AG04449 (cell line): ENCODE measurements around the gene PIP5K1C.

Experiments
- CTCF ChIA-PET: fragments of 350-600 bp; formaldehyde crosslinking; extraction: SDS; loops from one replicate; lab custom pipeline; 2021; ENCODE audit warnings: antibody characterized with exemption; lab: Yijun Ruan, JAX
- POLR2A ChIA-PET: fragments of 400-600, 350-600 bp; formaldehyde crosslinking; extraction: SDS; loops from one replicate; lab custom pipeline; 2020; ENCODE audit warnings: antibody characterized with exemption, inconsistent platforms; lab: Yijun Ruan, JAX
- DNase-seq: peaks from one replicate; pipeline ENCODE4 v3.0.0-alpha.2; 2010; ENCODE audit warnings: low read depth, low spot score
- H3K4me3 ChIP-seq: 2 replicates; pipeline ENCODE4 v1.5.1; 2011; ENCODE audit warnings: low read depth, mild to moderate bottlenecking, control low read depth, low read length
- TF ChIP-seq, protein P1 (sequence below): IDR thresholded peaks from one replicate; pipeline ENCODE4 v1.5.1; 2011; ENCODE audit warnings: mild to moderate bottlenecking, moderate library complexity, low read length, control low read depth, inconsistent platforms; ENCODE audit not compliant: insufficient read depth; ENCODE audit errors: missing control alignments

PIP5K1C gene

DNA sequence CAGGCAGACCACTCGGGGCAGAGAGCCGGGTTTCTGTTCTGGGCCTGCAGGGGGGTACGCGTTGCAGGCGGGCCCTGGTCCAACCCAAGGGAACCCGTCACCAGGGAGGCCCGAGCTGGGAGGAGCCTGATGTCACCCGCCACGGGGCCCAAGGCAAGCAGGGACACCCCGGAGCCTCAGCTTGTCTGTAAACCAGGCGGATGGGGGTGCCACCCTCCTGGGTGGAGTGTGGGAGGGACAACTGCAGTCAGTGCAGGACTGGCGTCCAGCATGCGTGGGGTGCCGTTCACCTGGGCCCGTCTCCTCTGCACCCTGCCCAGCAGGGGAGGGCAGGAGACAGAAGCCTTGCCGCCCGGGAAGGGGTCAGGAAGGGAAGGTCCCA lies 80.6 kb downstream of the PIP5K1C start:
- POLR2A ChIA-PET: no interaction called here
- TF ChIP-seq, protein P1, sequence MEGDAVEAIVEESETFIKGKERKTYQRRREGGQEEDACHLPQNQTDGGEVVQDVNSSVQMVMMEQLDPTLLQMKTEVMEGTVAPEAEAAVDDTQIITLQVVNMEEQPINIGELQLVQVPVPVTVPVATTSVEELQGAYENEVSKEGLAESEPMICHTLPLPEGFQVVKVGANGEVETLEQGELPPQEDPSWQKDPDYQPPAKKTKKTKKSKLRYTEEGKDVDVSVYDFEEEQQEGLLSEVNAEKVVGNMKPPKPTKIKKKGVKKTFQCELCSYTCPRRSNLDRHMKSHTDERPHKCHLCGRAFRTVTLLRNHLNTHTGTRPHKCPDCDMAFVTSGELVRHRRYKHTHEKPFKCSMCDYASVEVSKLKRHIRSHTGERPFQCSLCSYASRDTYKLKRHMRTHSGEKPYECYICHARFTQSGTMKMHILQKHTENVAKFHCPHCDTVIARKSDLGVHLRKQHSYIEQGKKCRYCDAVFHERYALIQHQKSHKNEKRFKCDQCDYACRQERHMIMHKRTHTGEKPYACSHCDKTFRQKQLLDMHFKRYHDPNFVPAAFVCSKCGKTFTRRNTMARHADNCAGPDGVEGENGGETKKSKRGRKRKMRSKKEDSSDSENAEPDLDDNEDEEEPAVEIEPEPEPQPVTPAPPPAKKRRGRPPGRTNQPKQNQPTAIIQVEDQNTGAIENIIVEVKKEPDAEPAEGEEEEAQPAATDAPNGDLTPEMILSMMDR: no peak
- CTCF ChIA-PET: interaction anchor here (1.2 to 7.1 kb wide), 6 partner anchors 11 to 74 kb away, joined by 3 to 54 read pairs (median 6); partner anchors contain the start of gene GIPC3
- no peak overlapping the region for H3K4me3 ChIP-seq
- no peak for DNase-seq

DNA sequence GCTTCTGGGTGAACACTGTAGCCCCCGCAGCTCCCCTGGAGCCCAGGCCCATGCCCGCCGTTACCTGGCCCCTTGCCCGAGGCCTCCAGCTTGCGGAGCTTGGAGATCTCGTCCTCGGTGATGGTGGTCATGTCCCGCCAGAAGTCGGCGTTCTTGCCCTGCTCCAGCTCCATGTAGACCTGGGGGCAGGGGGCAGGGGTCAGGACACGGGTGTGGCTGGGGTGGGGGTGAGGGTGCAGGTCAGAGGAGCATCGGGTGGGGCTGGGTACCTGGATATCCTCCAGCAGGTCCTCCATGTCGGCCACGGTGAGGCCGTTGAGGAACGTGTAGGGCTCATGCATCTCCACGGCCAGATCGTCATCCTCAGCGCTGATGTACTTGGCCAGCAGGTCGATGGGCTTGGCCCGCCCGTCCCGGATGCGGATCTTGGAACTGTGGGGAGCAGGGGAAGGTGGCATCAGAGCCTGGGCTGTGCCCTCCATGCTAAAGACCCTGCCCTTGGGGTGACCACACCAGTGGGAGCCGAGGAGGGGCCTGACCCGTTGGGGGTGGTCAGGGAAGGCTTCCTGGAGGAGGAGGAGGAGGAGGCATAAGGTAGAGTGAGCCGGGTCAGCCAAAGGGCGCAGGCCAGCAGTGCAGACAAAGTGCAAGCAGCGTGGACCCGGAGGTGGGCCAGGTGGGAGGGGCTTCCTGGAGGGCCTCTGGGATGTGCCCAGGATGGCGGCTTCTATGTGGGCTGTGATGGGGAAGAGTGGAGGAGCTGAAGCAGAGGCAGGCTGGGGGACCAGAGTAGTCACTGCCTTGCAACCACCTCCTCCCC lies 81.2 kb downstream of the PIP5K1C start:
- ChIA-PET POLR2A (no interaction called here), CTCF (interaction anchor here (0.8 to 7.1 kb wide), 11 partner anchors 9 to 112 kb away, joined by 3 to 54 read pairs (median 3); partner anchors contain the start of genes GIPC3 and TEKTIP1)
- TF ChIP-seq, protein P1: no peak
- no peak for DNase-seq
- H3K4me3 ChIP-seq: no peak overlapping the region

DNA sequence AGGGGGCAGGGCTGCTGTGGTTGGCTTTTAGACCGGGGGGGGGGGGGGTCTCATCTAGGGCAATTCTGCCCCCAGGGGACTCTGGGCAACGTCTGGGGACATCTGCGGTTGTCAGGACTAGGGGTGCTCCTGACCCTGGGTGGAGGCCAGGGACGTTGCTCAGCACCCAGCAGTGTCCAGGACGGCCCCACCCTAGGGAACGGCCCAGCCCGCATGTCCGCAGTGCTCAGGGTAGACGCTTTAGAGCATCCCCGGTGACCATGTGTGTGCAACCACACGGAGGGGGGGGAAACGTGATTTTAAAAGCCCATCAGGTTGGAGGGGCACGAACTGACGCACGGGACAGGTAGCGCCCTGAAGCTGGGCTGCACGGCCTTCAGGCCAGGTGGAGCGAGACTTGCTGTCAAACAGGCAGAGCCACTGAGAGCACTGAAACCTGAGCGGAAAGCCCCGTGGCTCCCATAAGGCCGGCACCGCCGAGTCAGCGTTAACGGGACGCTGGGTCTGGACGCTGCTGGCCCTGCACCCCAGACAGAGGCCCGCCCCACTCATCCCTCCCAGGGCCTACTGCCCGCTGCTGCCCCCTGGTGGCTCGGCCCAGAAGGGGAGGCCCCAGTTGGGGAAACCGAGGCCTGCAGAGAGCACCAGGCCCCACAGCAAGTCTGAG lies 82.0 kb downstream of the PIP5K1C start:
- TF ChIP-seq, protein P1: peak; percentile 90
- no peak overlapping the region for H3K4me3 ChIP-seq
- DNase-seq: no peak
- CTCF ChIA-PET: interaction anchor here (0.8 to 7.1 kb wide), 11 partner anchors 9 to 112 kb away, joined by 3 to 54 read pairs (median 3); partner anchors contain the start of genes GIPC3 and TEKTIP1
- POLR2A ChIA-PET: no interaction called here

DNA sequence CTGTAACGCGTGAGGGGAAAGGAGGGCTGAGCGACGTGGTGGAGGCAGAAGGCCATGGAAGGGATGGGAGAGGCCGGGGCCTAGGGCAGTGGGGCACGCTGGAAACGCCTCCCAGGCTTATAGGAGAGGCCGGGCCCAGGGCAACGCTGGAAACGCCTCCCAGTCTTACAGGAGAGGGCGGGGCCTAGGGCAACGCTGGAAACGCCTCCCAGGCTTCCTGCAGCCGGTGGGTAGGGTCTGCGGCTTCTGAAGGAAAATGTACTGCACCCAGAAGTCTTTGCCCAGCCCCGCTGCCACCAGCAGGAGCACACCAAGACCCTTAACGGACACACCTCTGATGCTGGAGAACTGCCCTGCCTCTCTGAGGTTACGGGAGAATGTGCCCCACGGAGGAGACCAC lies 82.8 kb downstream of the PIP5K1C start:
- CTCF ChIA-PET: interaction anchor here (1.0 to 7.1 kb wide), 6 partner anchors 8 to 72 kb away, joined by 3 to 54 read pairs (median 5); partner anchors contain the start of gene GIPC3
- TF ChIP-seq, protein P1: no peak
- H3K4me3 ChIP-seq: no peak overlapping the region
- POLR2A ChIA-PET: no interaction called here
- DNase-seq: no peak

DNA sequence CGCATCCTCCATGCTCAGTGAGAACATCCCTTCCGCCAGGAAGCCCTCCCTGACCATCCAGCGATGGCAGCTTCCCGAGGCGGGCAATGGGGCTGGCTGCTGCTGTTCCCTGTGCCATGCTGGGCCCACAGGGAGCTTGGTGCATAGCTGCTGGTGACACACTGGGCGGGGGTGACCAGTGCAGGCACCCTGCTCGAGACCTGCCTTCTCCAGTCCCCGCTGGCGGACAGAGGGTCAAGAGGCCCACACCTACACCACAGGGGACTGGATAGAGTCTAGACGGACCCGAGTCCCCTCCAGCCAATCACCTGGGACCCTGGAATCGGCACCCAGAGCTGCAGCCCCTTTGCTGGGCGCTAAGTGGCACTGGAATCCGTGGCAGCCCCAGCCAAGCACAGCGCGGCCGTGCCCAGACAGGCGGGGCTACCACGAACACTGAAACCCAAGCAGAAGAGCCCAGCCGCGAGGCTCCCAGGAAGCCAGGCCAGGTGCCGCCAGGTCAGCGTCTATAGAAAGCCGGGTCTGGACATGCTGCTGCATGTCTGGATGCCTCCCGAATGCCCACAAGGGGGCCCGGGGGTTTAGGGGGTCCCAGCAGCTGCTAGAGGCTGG lies 84.6 kb downstream of the PIP5K1C start:
- TF ChIP-seq, protein P1: no peak
- H3K4me3 ChIP-seq: no peak overlapping the region
- no peak for DNase-seq
- POLR2A ChIA-PET: interaction anchor here (0.6 kb wide), 1 partner anchor 22 kb away, joined by 3 read pairs; no protein-coding TSS in a partner anchor
- CTCF ChIA-PET: interaction anchor here (1.1 to 7.1 kb wide), 3 partner anchors 7 to 70 kb away, joined by 3 to 54 read pairs (median 37); no protein-coding TSS in a partner anchor
